Measurements from ENCODE around the gene CHCHD1.
"Not testable (repeated sequence)": the region's sequence is repeated elsewhere in the genome, so short reads cannot be mapped to it uniquely, and the experiment has no call there.

The CHCHD1 gene

GRCh38 chr10:73814896-73815718, 33.3 kb downstream of the CHCHD1 start:
- DNase-seq: no peak

- DNase-seq: no peak
Measured at GRCh38 chr10:73815719-73816030, 33.8 kb downstream of the CHCHD1 start.

GRCh38 chr10:73816917-73817729, 35.3 kb downstream of the CHCHD1 start:
- no peak for DNase-seq

- DNase-seq: no peak
Measured at GRCh38 chr10:73817826-73818225, 36.0 kb downstream of the CHCHD1 start.

GRCh38 chr10:73818402-73818801, 36.6 kb downstream of the CHCHD1 start:
- no peak for DNase-seq

GRCh38 chr10:73819081-73819480, 37.2 kb downstream of the CHCHD1 start:
- no peak for DNase-seq

GRCh38 chr10:73819513-73820093, 37.8 kb downstream of the CHCHD1 start:
- DNase-seq: no peak

GRCh38 chr10:73823391-73823790, 41.5 kb downstream of the CHCHD1 start:
- DNase-seq: no peak

- no peak for DNase-seq
Measured at GRCh38 chr10:73824146-73824725, 42.4 kb downstream of the CHCHD1 start.

- DNase-seq: no peak
Measured at GRCh38 chr10:73827346-73828089, 45.7 kb downstream of the CHCHD1 start.

GRCh38 chr10:73828161-73828560, 46.3 kb downstream of the CHCHD1 start:
- no peak for DNase-seq

- DNase-seq: not testable (repeated sequence)
Measured at GRCh38 chr10:73829090-73829489, 47.2 kb downstream of the CHCHD1 start.

Data from NCI-H1436 (cell line).